GM06990 (cell line): ENCODE results near the gene FCHSD2.

Experiments used
- DNase-seq: peaks from one replicate; pipeline ENCODE4 v3.0.0-alpha.2; 2011; ENCODE audit not compliant: insufficient read length; ENCODE audit errors: extremely low read depth
- H3K27me3 ChIP-seq: replicated peaks from 2 replicates; pipeline ENCODE4 v1.6.0; 2011; ENCODE audit warnings: low read length; ENCODE audit not compliant: control insufficient read depth, insufficient read depth
- H3K36me3 ChIP-seq: 2 replicates; pipeline ENCODE4 v1.5.1; 2011; ENCODE audit warnings: low read length; ENCODE audit not compliant: control insufficient read depth, insufficient read depth
- H3K4me3 ChIP-seq: replicated peaks from 2 replicates; pipeline ENCODE4 v1.5.1; 2011; ENCODE audit warnings: low read depth, mild to moderate bottlenecking, control low read depth, low read length
- CTCF ChIP-seq: IDR thresholded peaks from 2 replicates; pipeline ENCODE4 v1.5.1; 2011; ENCODE audit warnings: low read length, control low read depth, mild to moderate bottlenecking, inconsistent platforms; ENCODE audit not compliant: insufficient read depth, poor library complexity, severe bottlenecking

Gene FCHSD2

GRCh38 chr11:72930008-72930407 is 212.1 kb downstream of the FCHSD2 start:
- Histone ChIP-seq H3K4me3 (no peak overlapping the region), H3K36me3 (peaks cover 9% of the 10 kb centered on the region), H3K27me3 (no peaks in the 10 kb centered on the region)
- no peak for DNase-seq
- TF ChIP-seq CTCF = no peak

DNA sequence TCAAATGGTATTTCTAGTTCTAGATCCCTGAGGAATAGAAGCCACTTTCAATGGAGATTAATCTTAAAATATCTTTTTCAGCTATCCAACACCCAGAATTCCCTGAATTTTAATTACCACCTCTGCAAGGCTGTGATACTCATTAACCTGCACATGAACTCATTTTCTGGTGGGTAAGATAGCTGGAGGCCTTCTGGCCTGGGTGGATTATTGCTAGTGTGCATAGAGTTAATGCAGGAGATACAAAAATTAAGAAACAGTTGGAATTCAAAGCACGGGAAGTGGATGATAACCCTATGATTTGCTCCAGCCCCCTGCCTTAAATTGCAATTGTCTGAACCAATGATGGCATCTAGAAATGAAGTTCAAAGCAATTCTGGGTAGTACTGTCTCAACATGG is 212.9 kb downstream of the FCHSD2 start:
- DNase-seq = no peak
- Histone ChIP-seq H3K4me3 (no peak overlapping the region), H3K36me3 (peaks cover 9% of the 10 kb centered on the region), H3K27me3 (no peaks in the 10 kb centered on the region)
- no peak for TF ChIP-seq CTCF

DNA sequence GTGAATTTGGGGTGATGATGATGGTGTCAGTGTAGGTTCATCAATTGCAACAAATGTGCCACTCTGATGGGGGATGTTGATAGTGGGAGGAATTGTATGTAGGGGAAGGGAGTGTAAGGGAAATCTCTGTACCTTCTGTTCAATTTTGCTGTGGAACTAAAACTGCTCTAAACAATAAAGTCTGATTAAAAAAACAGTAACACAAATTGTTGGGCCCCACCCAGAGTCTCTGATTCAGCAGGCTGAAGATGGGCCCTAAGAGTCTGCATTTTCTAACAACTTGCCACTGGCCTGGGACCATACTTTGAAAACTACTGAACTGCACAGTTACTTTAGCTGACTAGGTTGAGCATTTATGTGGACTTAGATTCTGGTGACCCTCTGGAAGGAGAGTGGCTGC is 214.7 kb downstream of the FCHSD2 start:
- no peak for DNase-seq
- no peak for TF ChIP-seq CTCF
- no peak overlapping the region for H3K4me3 ChIP-seq
- H3K36me3 ChIP-seq = peaks cover 7% of the 10 kb centered on the region
- no peaks in the 10 kb centered on the region for H3K27me3 ChIP-seq

GRCh38 chr11:72926076-72926475 is 216.0 kb downstream of the FCHSD2 start:
- Histone ChIP-seq H3K27me3 (no peaks in the 10 kb centered on the region), H3K4me3 (no peak overlapping the region), H3K36me3 (peaks cover 10% of the 10 kb centered on the region)
- TF ChIP-seq CTCF = no peak
- DNase-seq = no peak

DNA sequence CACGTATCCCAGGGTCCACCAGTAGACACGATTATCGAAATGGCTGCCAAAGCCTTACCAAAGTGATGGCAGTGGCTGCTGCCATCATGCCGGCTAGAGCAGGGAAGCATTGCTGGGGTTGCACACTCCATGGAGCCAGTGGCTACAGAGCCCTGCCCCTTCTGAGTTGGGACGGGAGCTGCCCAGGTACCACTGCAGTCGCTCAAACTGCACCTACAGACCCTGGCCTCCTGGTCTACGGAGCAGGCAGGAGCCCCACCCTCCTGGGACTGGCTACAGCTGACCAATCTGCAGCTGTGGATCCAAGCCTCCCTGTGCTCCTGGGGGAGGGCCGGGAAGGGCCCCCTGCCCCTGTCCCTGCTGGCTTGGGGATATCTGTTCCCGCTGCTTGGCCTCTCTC is 216.5 kb downstream of the FCHSD2 start:
- Histone ChIP-seq H3K36me3 (peaks cover 11% of the 10 kb centered on the region), H3K27me3 (no peaks in the 10 kb centered on the region), H3K4me3 (no peak overlapping the region)
- no peak for TF ChIP-seq CTCF
- no peak for DNase-seq

- no peak for DNase-seq
- no peaks in the 10 kb centered on the region for H3K27me3 ChIP-seq
- TF ChIP-seq CTCF = peak; percentile 52
- peaks cover 12% of the 10 kb centered on the region for H3K36me3 ChIP-seq
- H3K4me3 ChIP-seq = no peak overlapping the region
Measured at GRCh38 chr11:72924568-72925190, 217.4 kb downstream of the FCHSD2 start.
